Mesothelial cell of epicardium (in vitro differentiated cells): ENCODE results near the gene MYO1H. TPM values are rescaled to one million over a fixed set of nuclear protein-coding genes. Genes with fewer than 3 reads are reported as not detected.

Experiments
- DNase-seq, 2 experiments: peaks; one replicate each; pipeline ENCODE4 v3.0.0; 2021; ENCODE audit warnings: low spot score in 2 of 2; ENCODE audit not compliant: unreplicated experiment in 2 of 2
- H3K27ac Mint-ChIP-seq: 2 replicates; pipeline ENCODE4 v1.8.0; 2021; ENCODE audit warnings: mixed read lengths
- H3K27me3 Mint-ChIP-seq: 2 replicates; pipeline ENCODE4 v1.8.0; 2021; ENCODE audit warnings: low read depth, mixed read lengths
- H3K36me3 Mint-ChIP-seq: 2 replicates; pipeline ENCODE4 v1.8.0; 2021; ENCODE audit warnings: mixed read lengths
- H3K4me1 Mint-ChIP-seq: 2 replicates; pipeline ENCODE4 v1.8.0; 2021; ENCODE audit warnings: mixed read lengths
- H3K4me3 Mint-ChIP-seq: 2 replicates; pipeline ENCODE4 v1.8.0; 2021; ENCODE audit warnings: mild to moderate bottlenecking, moderate library complexity, mixed read lengths
- H3K9me3 Mint-ChIP-seq: 2 replicates; pipeline ENCODE4 v1.8.0; 2021; ENCODE audit warnings: mixed read lengths
- CTCF ChIP-seq: fragments of 200-600 bp; sonication (generic); IDR thresholded peaks from one replicate; pipeline ENCODE4 v1.5.0; 2021; ENCODE audit warnings: antibody characterized with exemption; ENCODE audit not compliant: unreplicated experiment
- total RNA-seq: library from RNA; stranded (reverse); gene quantifications from 3 replicates; pipeline ENCODE4 v1.2.1, GENCODE V29; 2021

Gene MYO1H
- not detected in 3 replicates for total RNA-seq

- DNase-seq: no peak
- H3K27ac Mint-ChIP-seq: no peak within 1 kb of the TSS
- H3K9me3 Mint-ChIP-seq: peaks cover 10% of the 10 kb centered on the region
- H3K27me3 Mint-ChIP-seq: peaks cover 58% of the 10 kb centered on the region
- no peak for TF ChIP-seq CTCF
- no peaks in the 10 kb centered on the region for H3K4me1 Mint-ChIP-seq
- H3K4me3 Mint-ChIP-seq: no peak within 1 kb of the TSS
- H3K36me3 Mint-ChIP-seq: no peaks in the 10 kb centered on the region
Observed at GRCh38 chr12:109347589-109347988, at the start of gene MYO1H. MYO1H (plus strand) TSS chr12:109347900; CDS start chr12:109347961, 61 bp downstream.

- no peak overlapping the region for H3K4me3 Mint-ChIP-seq
Observed at GRCh38 chr12:109299849-109300248, 47.9 kb upstream of the MYO1H start.

GRCh38 chr12:109301643-109302168, 46.0 kb upstream of the MYO1H start:
- Mint-ChIP-seq H3K36me3 (no peaks in the 10 kb centered on the region), H3K4me3 (no peak overlapping the region), H3K27ac (no peak overlapping the region), H3K27me3 (peaks cover 63% of the 10 kb centered on the region), H3K9me3 (no peaks in the 10 kb centered on the region), H3K4me1 (no peaks in the 10 kb centered on the region)
- DNase-seq: no peak
- no peak for TF ChIP-seq CTCF

More at GRCh38 chr12:109299849-109300248, 47.9 kb upstream of the MYO1H start:
- Mint-ChIP-seq H3K36me3 (no peaks in the 10 kb centered on the region), H3K27me3 (peaks cover 58% of the 10 kb centered on the region), H3K4me1 (no peaks in the 10 kb centered on the region), H3K27ac (no peak overlapping the region), H3K9me3 (no peaks in the 10 kb centered on the region)
- DNase-seq: no peak
- no peak for TF ChIP-seq CTCF

GRCh38 chr12:109302358-109302757, 45.3 kb upstream of the MYO1H start:
- H3K9me3 Mint-ChIP-seq: no peaks in the 10 kb centered on the region
- H3K27me3 Mint-ChIP-seq: peaks cover 70% of the 10 kb centered on the region
- TF ChIP-seq CTCF: peak; percentile 30
- no peak overlapping the region for H3K27ac Mint-ChIP-seq
- no peaks in the 10 kb centered on the region for H3K36me3 Mint-ChIP-seq
- no peak for DNase-seq
- no peak overlapping the region for H3K4me3 Mint-ChIP-seq
- H3K4me1 Mint-ChIP-seq: no peaks in the 10 kb centered on the region

GRCh38 chr12:109302770-109303169, 44.9 kb upstream of the MYO1H start:
- H3K27ac Mint-ChIP-seq: no peak overlapping the region
- no peak overlapping the region for H3K4me3 Mint-ChIP-seq
- H3K9me3 Mint-ChIP-seq: no peaks in the 10 kb centered on the region
- H3K4me1 Mint-ChIP-seq: no peaks in the 10 kb centered on the region
- no peak for DNase-seq
- no peaks in the 10 kb centered on the region for H3K36me3 Mint-ChIP-seq
- peaks cover 71% of the 10 kb centered on the region for H3K27me3 Mint-ChIP-seq
- TF ChIP-seq CTCF: no peak

- H3K27ac Mint-ChIP-seq: no peak overlapping the region
- H3K9me3 Mint-ChIP-seq: no peaks in the 10 kb centered on the region
- H3K4me3 Mint-ChIP-seq: no peak overlapping the region
- no peak for TF ChIP-seq CTCF
- peaks cover 2% of the 10 kb centered on the region for H3K4me1 Mint-ChIP-seq
- H3K27me3 Mint-ChIP-seq: peaks cover 80% of the 10 kb centered on the region
- DNase-seq: no peak
- H3K36me3 Mint-ChIP-seq: no peaks in the 10 kb centered on the region
Observed at GRCh38 chr12:109304485-109304884, 43.2 kb upstream of the MYO1H start.
